ENCODE measurements around the gene TOMM20L.
"Not testable (repeated sequence)": the region's sequence is repeated elsewhere in the genome, so short reads cannot be mapped to it uniquely, and the experiment has no call there.

TOMM20L gene

GRCh38 chr14:58401587-58401986, 5.9 kb downstream of the TOMM20L start:
- Histone ChIP-seq H3K9me3 (ENCODE audit: control insufficient read depth, low read length) (no peaks in the 10 kb centered on the region), H3K27ac (no peak overlapping the region)
- TF ChIP-seq, protein P1, sequence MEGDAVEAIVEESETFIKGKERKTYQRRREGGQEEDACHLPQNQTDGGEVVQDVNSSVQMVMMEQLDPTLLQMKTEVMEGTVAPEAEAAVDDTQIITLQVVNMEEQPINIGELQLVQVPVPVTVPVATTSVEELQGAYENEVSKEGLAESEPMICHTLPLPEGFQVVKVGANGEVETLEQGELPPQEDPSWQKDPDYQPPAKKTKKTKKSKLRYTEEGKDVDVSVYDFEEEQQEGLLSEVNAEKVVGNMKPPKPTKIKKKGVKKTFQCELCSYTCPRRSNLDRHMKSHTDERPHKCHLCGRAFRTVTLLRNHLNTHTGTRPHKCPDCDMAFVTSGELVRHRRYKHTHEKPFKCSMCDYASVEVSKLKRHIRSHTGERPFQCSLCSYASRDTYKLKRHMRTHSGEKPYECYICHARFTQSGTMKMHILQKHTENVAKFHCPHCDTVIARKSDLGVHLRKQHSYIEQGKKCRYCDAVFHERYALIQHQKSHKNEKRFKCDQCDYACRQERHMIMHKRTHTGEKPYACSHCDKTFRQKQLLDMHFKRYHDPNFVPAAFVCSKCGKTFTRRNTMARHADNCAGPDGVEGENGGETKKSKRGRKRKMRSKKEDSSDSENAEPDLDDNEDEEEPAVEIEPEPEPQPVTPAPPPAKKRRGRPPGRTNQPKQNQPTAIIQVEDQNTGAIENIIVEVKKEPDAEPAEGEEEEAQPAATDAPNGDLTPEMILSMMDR (IDR thresholded peaks at IDR 0.05) = no peak

GRCh38 chr14:58408681-58409215, 13.0 kb downstream of the TOMM20L start:
- Histone ChIP-seq H3K36me3 (ENCODE audit: control insufficient read depth, insufficient read depth, low read length) (no peaks in the 10 kb centered on the region), H3K27ac (no peak overlapping the region), H3K4me2 (ENCODE audit: low read length) (no peak overlapping the region), H2AFZ (no peak overlapping the region), H3K4me1 (no peaks in the 10 kb centered on the region), H3K9me3 (ENCODE audit: control insufficient read depth, low read length) (no peaks in the 10 kb centered on the region), H3K27me3 (ENCODE audit: control insufficient read depth, insufficient read depth, low read length) (no peaks in the 10 kb centered on the region), H3K79me2 (peaks cover 3% of the 10 kb centered on the region), H3K9ac (no peak overlapping the region), H3K4me3 (ENCODE audit: low read depth, low read length) (no peak overlapping the region)
- TF ChIP-seq, protein P1 (IDR thresholded peaks at IDR 0.05) = no peak

More at GRCh38 chr14:58401587-58401986, 5.9 kb downstream of the TOMM20L start:
- H3K4me1 ChIP-seq = no peaks in the 10 kb centered on the region
- H3K4me2 ChIP-seq (ENCODE audit: low read length) = no peak overlapping the region
- H2AFZ ChIP-seq = no peak overlapping the region
- H3K27me3 ChIP-seq (ENCODE audit: control insufficient read depth, insufficient read depth, low read length) = no peaks in the 10 kb centered on the region
- H3K4me3 ChIP-seq (ENCODE audit: low read depth, low read length) = no peak overlapping the region
- no peaks in the 10 kb centered on the region for H3K36me3 ChIP-seq (ENCODE audit: control insufficient read depth, insufficient read depth, low read length)
- no peak overlapping the region for H3K9ac ChIP-seq
- H3K79me2 ChIP-seq = no peaks in the 10 kb centered on the region

DNA sequence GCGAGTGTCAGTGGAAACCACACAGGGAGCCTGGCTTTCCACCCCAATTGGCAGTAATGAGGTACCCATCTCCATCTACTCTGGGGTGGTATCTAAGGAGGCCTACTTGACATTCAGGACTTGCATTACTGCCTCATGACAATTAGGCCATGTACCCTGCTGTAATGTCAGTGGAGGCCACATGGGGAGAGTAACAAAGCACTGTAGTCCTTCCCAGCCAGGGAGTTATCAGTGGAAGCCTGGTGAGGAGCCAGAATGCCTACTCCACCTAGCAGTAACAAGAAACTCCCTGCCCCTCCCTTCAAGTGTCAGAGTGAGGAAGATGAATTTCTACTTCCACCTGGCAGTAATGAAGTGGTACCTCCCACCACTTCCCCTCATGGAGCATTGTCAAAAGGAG, 19.1 kb downstream of the TOMM20L start:
- H3K79me2 ChIP-seq = peaks cover 3% of the 10 kb centered on the region
- H3K9ac ChIP-seq = no peak overlapping the region
- H3K27ac ChIP-seq = no peak overlapping the region
- H3K4me3 ChIP-seq (ENCODE audit: low read depth, low read length) = no peak overlapping the region
- H3K9me3 ChIP-seq (ENCODE audit: control insufficient read depth, low read length) = no peaks in the 10 kb centered on the region
- TF ChIP-seq, protein P1 (IDR thresholded peaks at IDR 0.05) = no peak
- H3K4me1 ChIP-seq = no peaks in the 10 kb centered on the region
- H3K27me3 ChIP-seq (ENCODE audit: control insufficient read depth, insufficient read depth, low read length) = no peaks in the 10 kb centered on the region
- no peak overlapping the region for H3K4me2 ChIP-seq (ENCODE audit: low read length)
- no peak overlapping the region for H2AFZ ChIP-seq
- no peaks in the 10 kb centered on the region for H3K36me3 ChIP-seq (ENCODE audit: control insufficient read depth, insufficient read depth, low read length)

GRCh38 chr14:58415636-58416547, 20.2 kb downstream of the TOMM20L start:
- H3K9ac ChIP-seq = no peak overlapping the region
- TF ChIP-seq, protein P1 (IDR thresholded peaks at IDR 0.05) = no peak
- H3K27me3 ChIP-seq (ENCODE audit: control insufficient read depth, insufficient read depth, low read length) = no peaks in the 10 kb centered on the region
- H3K4me3 ChIP-seq (ENCODE audit: low read depth, low read length) = no peak overlapping the region
- no peaks in the 10 kb centered on the region for H3K36me3 ChIP-seq (ENCODE audit: control insufficient read depth, insufficient read depth, low read length)
- peaks cover 3% of the 10 kb centered on the region for H3K79me2 ChIP-seq
- no peak overlapping the region for H3K27ac ChIP-seq
- H2AFZ ChIP-seq = no peak overlapping the region
- no peaks in the 10 kb centered on the region for H3K4me1 ChIP-seq
- no peaks in the 10 kb centered on the region for H3K9me3 ChIP-seq (ENCODE audit: control insufficient read depth, low read length)
- H3K4me2 ChIP-seq (ENCODE audit: low read length) = no peak overlapping the region

- H3K27ac ChIP-seq; H3K9ac ChIP-seq; H3K27me3 ChIP-seq (ENCODE audit: control insufficient read depth, insufficient read depth, low read length); H3K4me1 ChIP-seq; H3K4me2 ChIP-seq (ENCODE audit: low read length); H2AFZ ChIP-seq; H3K36me3 ChIP-seq (ENCODE audit: control insufficient read depth, insufficient read depth, low read length); H3K9me3 ChIP-seq (ENCODE audit: control insufficient read depth, low read length); H3K4me3 ChIP-seq (ENCODE audit: low read depth, low read length); H3K79me2 ChIP-seq: not testable (repeated sequence)
Observed at GRCh38 chr14:58416934-58417333, 21.2 kb downstream of the TOMM20L start.

Measured in parathyroid adenoma (tissue), 2 donors.